AG20443 (cell line): ENCODE measurements around the gene SEC24D.
"Not testable (repeated sequence)": the region's sequence is repeated elsewhere in the genome, so short reads cannot be mapped to it uniquely, and the experiment has no call there.

Source experiments
- DNase-seq: peaks from one replicate; pipeline ENCODE4 v3.0.0; 2012; ENCODE audit warnings: low spot score, mixed read lengths

Gene SEC24D

DNA sequence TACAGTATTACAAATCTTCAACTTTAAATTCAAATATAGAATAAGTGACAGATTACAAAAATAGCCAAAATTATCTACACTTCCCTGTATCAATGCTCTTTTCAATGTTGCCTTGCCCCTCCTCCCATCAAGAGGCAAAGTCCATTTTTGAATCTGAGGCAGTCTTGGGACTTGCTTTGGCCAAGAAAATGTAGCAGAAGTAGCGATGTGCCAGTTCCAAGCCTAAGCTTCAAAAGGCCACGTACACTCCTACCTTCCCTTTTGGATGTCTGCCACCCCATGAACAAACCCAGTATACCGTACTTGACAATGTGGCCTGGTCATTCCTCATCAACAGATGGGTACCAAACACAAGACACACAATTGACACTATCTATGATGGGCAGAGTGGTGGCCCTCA lies 24.1 kb downstream of the SEC24D start:
- DNase-seq: no peak

DNA sequence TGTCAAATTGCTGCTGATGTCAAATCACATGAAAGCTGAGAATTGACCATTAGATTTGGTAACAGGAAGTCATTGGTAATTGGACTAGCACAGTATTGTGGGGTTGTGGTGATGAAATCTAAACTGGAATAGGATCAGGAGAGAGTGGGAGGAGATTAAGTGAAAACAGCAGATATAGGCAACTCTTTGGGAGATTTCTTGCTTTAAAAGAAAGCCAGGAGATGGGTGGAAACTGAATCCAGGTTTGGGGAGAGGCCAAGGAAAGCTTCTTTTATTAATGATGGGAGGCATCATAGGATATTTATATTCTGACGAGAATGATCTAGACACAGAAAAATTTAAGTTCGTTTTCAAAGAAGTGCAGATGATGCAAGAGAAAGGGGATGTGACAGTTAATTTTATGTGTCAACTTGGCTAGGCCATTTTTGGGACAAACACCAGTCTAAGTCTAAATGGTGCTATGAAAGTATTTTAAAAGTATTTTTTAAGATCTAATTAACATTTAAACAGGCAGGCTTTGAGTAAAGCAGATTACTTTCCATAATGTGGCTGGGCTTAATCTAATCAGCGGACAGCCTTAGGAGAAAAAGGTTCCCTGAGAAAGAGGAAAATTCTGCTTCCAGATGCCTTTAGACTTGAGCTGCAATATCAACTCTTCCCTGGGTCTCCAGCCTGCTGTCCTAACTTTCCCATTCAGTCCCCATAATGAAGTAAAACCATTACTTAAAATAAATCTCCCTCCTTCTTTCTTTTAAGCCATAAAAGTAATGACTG lies 24.7 kb downstream of the SEC24D start:
- peak; percentile 74 for DNase-seq

DNA sequence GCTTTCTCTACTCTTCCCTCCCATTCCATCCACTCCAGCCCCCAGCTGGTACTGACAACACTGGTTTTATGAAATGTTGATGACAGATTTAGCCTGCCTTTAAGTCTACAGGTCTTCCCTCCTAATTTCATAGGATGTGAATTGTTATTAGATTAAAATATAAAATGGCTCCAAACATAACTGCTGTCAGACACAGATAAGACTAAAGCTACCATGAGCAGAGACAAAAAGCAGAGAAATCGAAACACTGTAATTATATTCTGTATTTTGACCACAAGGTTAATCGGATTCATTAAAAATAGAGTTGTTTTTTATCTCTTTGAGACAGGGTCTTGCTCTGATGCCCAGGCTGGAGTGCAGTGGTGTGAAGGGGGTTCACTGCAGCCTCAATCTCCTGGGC lies 28.3 kb downstream of the SEC24D start:
- no peak for DNase-seq

DNA sequence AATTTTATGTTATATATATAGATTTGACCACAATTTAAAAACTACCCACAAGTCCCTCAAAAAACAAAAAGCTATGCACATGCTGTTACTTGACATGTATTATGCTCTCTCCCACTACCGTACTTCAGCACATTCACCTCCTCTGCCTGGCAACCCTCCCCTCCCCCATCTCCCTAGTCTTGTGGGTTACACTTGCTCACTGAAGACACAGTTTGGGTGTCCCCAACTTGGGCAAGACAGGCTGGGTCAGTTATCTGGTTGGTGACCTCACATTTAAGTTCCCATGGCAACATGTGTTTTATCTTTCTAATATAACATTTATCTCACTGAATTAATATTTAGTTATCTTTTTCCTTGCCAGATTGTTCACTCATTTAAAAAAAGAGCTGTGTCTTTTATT lies 32.7 kb downstream of the SEC24D start:
- no peak for DNase-seq

DNA sequence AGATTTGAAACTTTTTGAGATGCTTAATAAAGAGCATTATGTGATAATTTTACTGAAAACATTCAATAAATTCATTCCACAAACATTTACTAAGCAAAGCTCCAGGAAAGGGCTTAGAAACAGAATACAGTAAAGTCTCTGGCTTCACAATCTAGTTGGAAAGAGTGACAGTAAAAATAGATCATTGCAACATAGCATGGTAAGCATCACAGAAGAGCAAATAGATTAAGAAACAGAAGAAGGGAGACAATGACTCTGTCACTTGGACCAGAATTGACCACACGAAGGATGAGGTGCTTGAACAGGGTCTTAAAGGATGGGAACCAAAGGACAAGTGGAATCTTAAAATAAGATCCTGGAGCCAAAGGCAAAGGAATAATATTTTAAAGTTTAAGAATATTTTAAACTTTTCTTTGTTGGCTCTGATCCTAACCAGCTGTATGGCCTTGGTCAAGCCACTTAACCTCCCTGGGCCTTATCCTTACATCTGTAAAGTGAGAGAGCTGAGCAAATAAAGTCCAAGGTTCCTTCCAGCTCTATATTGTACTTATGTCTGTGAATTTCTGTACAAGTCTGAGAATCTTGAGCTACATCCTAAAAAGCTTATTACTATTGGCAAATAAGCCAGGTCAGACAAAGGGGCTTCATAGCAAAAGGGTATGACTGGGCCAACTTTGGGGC lies 33.9 kb downstream of the SEC24D start:
- no peak for DNase-seq

DNA sequence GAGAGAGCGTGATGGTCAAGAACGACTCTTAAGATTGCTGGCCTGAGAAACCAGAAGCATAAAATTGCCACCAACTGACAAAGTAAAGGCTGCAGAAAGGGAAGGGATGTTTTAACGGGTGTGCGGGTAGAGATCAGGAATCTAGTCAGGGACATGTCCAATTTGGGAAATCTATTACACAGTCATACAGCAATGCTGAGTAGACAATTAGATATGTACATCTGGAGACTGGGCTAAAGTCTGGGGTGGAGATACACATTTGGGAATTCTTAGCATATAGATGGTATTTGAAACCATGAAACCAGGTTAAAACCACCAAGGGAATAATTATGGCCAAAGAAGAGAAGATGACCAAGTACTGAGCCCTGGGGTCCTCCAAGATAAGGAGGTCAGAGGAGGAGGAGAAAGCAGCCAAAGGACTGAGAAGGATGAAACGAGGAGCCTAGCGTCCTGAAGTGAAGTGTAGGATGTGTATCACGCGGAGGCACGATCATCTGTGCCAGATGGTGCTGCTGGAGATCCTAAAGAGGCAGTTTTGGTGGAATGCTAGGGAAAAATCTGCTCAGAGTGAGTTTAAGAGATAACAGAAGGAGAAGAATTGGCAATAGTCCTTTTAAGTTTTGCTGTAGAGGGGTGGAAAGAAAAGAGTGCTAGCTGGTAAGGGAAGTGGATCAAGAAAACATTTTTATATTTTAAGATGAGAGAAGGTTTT lies 36.5 kb downstream of the SEC24D start:
- no peak for DNase-seq

DNA sequence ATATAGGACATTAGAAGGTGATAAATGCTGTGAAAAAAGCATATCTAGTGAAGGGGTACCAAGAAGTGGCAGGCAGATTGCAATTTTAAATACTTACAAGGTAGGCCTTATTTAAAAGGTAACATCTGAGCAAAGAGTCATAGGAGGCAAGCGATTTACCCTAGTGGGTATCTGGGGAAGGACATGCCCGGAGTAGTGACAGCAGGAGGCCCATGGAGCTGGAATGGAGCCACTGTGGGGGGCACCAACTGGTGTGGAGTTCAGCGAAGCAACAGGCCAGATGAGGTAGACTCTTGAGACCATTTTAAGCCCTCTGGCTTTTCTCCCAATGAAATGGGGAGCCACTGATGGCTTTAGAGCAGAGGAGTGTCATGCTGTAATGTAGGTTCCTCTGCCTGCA lies 37.3 kb downstream of the SEC24D start:
- no peak for DNase-seq

DNA sequence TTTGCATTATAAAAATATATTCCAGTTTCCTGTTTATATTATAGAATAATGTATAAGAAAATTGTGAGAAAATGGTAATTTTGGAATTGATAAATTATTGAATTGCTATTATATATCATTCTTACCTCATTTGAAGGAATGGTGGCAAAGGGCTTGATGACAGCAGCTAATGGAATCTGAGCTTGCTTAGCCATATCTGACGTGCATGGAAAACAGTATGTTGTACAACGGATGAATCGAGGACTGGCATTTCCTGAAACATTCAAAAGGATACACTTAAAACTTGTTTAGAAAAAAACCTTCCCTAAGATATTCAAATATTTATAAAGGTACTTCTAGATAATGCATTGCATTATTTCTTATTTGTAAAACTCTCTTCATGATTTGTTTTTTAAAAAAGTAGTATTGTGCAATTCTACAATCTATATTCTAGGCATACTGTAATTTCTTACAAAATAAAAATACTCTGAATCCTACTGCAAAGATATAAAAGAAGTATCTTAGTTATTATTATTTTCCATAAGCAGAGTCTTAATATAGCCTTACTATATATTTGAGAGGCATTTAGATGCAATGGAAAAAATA lies 38.3 kb downstream of the SEC24D start:
- DNase-seq: no peak

DNA sequence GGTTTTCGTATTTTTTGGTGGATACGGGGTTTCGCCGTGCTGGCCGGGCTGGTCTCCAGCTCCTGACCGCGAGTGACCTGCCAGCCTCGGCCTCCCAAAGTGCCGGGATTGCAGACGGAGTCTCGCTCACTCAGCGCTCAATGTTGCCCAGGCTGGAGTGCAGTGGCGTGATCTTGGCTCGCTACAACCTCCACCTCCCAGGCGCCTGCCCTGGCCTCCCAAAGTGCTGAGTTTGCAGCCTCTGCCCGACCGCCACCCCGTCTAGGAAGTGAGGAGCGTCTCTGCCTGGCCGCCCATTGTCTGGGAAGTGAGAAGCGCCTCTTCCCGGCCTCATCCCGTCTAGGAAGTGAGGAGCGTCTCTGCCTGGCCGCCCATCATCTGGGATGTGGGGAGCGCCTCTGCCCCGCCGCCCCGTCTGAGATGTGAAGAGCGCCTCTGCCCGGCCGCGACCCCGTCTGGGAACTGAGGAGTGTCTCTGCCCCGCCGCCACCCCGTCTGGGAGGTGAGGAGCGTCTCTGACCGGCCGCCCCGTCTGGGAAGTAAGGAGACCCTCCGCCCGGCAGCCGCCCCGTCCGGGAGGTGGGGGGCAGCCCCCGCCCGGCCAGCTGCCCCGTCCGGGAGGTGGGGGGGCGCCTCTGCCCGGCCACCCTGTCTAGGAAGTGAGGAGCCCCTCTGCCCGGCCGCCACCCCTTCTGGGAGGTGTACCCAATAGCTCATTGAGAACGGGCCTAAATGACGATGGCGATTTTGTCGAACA lies 44.1 kb downstream of the SEC24D start:
- not testable (repeated sequence) for DNase-seq

DNA sequence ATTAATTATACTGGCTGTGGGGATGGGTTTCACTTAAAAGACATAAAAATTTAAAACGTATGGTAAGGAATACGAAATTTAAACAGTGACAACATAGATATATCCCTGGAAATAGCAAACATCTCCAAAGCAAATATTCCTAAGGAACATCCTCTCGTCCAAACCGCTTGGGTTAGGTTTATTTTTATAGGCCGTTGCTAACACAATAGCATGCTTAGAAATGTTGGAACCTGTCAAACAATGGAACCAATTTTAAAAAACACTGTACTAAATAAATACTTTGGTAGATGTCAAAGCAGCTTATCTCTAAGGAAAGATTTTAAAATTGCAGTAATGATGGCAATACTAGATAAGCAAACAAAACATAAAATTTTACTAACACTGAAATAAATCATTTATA lies 45.4 kb downstream of the SEC24D start:
- DNase-seq: no peak

DNA sequence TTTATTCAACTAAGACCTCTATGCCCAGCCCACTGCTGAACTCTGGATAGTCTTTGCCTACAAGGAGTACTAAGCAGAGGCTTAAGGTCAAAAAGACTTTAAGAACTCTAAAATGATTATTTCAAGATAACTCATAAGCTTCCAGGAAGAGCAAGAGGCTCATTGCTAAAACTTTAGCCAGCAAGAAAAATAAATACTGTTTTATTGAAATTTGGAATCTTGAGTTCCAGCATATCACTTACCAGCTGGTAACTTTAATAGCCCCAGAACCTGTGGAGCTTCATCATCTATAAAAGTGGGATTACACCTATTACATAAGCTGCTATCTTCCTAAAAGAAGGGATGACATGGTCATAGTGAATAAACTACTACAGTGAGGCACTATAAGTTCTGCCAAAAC lies 47.0 kb downstream of the SEC24D start:
- no peak for DNase-seq

DNA sequence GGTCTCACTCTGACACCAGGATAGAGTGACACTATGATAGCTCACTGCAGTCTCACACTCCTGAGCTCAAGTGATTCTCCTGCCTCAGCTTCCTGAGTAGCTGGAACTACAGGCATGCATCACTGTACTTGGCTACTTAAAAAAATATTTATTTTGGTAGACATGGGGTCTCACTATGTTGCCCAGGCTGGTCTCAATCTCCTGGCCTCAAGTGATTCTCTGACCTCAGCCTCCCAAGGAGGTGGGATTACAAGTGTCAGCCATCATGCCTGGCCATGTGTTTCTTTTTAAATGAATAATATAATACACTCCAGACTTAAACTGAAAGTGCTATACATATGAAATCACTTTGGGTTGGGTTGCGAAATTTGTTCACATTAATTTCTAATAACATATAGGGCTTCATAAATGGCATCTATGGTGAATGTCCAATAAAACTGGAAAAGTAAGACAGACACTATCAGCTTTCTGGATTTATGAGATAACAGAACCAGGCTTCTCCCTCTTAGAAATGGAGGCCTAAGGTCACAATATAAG lies 48.0 kb downstream of the SEC24D start:
- DNase-seq: no peak

DNA sequence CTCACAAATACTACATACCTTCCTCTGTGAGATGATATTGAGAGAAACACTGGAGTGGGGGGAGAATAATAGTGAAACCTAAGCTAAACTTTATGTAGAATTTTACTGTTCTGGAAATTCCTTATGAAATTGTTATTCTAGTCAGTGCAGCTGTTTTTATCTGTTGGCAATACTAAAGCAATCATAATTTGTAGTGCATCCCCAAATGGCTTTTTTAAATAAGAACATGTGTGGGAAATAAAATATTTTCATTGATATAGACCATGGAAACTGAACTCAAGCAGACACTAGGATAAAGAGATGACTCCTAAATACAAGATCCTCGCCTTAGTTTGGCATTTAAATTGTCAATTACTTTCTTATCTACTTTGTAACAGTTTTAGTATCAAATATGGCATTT lies 51.1 kb downstream of the SEC24D start:
- DNase-seq: no peak

DNA sequence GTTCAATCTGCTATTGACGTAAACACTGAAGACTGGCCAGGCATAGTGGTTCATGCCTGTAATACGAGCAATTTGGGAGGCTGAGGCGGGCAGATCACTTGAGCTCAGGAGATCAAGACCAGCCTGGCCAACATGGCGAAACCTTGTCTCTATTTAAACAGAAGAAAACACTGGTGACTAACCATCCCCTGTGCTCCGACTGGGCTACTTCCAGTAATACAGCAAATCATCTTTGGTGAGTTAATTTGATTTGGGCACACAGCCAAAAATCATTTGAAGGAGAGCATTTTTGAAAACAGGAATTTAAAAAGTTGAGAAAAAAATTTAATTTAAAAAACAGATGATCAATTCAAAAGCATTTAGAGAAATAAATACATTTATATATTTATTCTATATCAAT lies 52.0 kb downstream of the SEC24D start:
- DNase-seq: no peak

DNA sequence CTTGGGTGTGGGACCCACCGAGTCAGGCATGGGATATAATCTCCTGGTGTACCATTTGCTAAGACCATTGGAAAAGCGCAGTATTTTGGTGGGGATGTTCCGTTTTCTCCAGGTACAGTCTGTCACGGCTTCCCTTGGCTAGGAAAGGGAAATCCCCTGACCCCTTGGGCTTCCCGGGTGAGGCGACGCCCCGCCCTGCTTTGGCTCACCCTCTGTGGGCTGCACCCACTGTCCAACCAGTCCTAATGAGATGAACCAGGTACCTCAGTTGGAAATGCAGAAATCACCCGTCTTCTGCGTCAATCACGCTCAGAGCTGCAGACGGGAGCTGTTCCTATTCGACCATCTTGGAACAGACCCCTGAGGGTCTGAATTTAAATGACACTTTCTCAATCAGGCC lies 53.0 kb downstream of the SEC24D start:
- DNase-seq: not testable (repeated sequence)

DNA sequence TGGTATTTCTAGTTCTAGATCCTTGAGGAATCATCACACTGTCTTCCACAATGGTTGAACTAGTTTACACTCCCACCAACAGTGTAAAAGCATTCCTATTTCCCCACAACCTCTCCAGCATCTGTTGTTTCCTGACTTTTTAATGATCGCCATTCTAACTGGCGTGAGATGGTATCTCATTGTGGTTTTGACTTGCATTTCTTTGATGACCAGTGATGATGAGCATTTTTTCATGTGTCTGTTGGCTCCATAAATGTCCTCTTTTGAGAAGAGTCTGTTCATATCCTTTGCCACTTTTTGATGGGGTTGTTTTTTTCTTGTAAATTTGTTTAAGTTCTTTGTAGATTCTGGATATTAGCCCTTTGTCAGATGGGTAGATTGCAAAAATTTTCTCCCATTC lies 58.3 kb downstream of the SEC24D start:
- DNase-seq: not testable (repeated sequence)

DNA sequence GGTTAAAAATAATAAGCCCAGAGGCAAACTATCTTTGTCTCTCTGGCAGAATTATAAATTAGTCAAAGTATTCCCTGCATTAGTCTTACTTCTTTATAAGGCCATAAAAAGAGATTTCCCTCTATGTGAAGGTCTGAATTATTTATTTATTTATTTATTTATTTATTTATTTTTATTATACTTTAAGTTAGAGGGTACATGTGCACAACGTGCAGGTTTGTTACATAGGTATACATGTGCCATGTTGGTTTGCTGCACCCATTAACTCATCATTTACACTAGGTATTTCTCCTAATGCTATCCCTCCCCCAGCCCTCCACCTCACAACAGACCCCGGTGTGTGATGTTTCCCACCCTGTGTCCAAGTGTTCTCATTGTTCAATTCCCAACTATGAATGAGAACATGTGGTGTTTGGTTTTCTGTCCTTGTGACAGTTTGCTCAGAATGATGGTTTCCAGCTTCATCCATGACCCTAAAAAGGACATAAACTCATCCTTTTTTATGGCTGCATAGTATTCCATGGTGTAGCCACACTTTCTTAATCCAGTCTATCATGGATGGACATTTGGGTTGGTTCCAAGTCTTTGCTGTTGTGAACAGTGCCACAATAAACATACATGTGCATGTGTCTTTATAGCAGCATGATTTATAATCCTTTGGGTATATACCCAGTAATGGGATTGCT lies 58.8 kb downstream of the SEC24D start:
- not testable (repeated sequence) for DNase-seq

DNA sequence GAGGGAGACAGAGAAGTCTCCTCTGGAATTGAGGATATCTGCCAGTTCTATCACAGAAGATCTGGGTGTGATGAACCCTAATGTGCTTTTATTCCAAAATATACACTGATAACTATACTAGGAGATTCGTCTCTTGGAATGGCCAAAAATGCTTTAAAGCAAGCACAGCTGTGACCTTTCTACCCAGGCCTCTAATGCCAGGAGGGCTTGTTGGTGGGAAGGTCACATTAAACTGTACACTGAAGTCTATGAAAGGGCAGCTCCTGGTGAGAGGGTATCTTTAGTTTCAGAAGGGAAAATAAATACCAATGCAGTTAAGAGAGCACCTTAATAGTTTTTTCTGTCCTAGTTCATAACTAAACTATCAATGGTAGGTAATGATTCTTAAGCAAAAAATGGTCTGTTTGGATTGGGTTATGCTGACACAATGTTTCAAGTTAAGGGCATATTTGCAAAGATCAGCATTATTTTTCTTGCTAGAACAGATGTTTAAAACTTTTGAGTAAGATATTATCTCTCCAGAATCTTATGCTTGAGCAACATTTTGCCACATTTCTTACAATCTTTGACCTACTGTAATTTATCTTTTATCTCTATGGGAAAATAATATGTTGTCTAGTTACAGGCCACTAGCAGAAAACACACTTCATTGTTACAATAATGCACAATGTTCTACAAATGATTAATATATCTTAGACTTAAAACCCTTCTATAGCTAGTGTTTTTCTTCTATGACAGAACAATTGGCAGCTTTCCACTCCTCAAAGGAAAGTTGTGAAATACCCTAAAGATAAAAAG lies 59.6 kb downstream of the SEC24D start:
- no peak for DNase-seq

DNA sequence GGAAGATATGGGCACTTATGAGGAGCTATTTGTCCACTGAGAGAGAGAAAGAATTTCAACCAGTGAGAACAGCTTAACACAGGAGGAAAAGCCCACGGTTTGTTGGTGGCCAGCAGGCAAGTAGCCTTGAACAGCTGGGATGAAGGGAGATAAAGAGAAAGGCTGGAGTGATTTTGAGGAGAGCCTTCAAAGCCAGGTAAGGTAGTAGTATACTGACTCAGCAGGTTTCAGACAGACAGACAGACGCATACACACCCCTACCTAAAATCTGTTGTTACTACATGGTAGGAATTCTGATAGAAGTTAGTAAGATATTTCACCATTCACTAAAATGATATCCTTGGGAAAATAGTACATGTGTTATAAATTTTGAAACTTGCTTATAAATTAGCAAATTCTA lies 60.5 kb downstream of the SEC24D start:
- DNase-seq: no peak

DNA sequence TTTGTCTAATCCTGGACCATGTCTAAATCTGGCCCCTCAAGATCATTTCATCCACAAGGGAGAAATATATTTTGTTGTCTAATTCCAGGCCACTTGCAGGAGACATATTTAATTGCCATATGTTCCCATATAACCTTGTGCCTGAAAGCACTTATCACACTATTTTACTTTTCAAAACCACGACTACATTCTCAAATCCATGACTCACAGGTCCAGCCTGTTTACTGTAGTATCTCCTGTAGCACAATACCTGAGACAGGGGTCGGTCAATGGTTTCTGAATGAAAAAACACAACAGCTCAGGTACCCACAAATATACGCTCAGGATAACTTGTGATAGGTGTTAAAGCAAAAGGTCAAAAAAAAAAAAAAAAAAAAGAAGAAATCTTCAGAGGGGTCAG lies 60.9 kb downstream of the SEC24D start:
- DNase-seq: no peak
